ENCODE measurements around the gene PRDM16.

PRDM16 gene

DNA sequence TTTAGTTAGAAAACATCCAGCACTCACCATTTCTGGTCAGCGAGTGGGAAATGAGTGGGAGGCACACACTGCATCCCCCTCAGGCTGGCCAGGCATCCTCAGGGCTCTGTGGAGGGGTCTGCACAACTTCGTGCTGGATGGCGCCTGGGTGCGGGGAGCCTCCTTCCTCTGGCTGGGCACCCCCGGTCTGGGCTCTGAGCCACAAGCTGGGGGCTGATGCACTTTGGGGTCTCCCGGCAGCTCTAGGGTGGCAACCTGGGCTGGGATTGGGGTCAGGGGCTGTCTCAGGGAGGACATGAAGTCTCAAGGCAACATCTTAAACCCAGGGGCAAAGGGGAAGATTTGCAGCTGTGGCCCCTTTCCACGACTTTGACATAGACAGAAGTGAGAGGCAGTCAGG, 23.5 kb downstream of the PRDM16 start:
- TF ChIP-seq, protein P1, sequence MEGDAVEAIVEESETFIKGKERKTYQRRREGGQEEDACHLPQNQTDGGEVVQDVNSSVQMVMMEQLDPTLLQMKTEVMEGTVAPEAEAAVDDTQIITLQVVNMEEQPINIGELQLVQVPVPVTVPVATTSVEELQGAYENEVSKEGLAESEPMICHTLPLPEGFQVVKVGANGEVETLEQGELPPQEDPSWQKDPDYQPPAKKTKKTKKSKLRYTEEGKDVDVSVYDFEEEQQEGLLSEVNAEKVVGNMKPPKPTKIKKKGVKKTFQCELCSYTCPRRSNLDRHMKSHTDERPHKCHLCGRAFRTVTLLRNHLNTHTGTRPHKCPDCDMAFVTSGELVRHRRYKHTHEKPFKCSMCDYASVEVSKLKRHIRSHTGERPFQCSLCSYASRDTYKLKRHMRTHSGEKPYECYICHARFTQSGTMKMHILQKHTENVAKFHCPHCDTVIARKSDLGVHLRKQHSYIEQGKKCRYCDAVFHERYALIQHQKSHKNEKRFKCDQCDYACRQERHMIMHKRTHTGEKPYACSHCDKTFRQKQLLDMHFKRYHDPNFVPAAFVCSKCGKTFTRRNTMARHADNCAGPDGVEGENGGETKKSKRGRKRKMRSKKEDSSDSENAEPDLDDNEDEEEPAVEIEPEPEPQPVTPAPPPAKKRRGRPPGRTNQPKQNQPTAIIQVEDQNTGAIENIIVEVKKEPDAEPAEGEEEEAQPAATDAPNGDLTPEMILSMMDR (IDR thresholded peaks at IDR 0.05; ENCODE audit: low read length), result no peak
- TF ChIP-seq EZH2 (IDR thresholded peaks at IDR 0.05; ENCODE audit: borderline replicate concordance, low read length), result no peak
- Histone ChIP-seq H4K20me1 (ENCODE audit: insufficient read depth, low read length) (no peaks in the 10 kb centered on the region), H3K27ac (ENCODE audit: low read depth, low read length, poor library complexity, severe bottlenecking) (no peak overlapping the region), H3K4me1 (ENCODE audit: insufficient read depth, low read length, severe bottlenecking) (no peaks in the 10 kb centered on the region), H3K27me3 (ENCODE audit: insufficient read depth, low read length) (no peaks in the 10 kb centered on the region), H3K9me2 (ENCODE audit: low read depth, low read length) (no peaks in the 10 kb centered on the region), H3K9ac (ENCODE audit: low read length) (no peak overlapping the region), H2AFZ (ENCODE audit: low read length) (no peak overlapping the region), H3K9me3 (ENCODE audit: low read length) (no peaks in the 10 kb centered on the region), H3K79me2 (ENCODE audit: insufficient read depth, low read length) (no peaks in the 10 kb centered on the region), H3K4me2 (ENCODE audit: low read length) (no peak overlapping the region), H3K4me3 (ENCODE audit: low read depth, low read length, poor library complexity, severe bottlenecking) (no peak overlapping the region), H3K36me3 (ENCODE audit: insufficient read depth, low read length) (no peaks in the 10 kb centered on the region), H3F3A (ENCODE audit: insufficient read depth, low read length) (no peaks in the 10 kb centered on the region)

DNA sequence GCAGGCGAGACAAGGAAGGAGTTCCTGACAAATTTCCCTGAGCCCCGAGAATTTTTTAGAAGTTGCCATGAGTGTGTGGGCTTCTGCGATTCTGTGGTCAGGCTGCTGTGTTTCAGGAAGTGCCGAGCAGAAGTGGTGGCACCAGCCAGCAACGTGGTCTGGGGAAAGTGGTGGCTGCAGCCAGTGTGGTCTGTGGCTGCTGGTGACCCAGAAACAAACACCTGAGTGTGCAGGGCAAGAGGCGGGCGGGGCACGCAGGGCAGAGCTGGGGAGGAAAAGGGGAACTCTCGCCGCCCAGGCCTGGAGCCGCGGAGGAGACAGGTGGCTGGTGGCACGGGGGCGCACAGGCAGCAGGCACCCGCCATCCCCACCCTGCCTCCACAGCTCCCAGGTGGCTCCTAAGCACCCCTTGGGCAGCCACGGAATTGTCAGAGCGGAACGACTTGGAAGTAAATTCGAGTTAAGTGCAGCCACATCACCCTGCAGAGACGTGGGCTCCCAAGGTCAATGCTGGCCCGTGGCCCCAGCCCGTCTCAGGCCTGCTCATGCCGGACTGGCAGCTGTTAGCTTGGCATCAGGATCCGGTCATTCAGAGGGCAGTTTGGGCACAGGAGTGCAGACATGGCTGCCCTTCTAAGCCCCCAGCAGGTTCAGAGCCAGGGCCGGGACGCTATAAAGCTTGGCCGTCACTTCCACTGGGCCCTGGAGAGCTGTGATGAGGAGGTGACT, 25.1 kb downstream of the PRDM16 start:
- Histone ChIP-seq H3K4me2 (ENCODE audit: low read length) (no peak overlapping the region), H3K4me3 (ENCODE audit: low read depth, low read length, poor library complexity, severe bottlenecking) (no peak overlapping the region), H3K4me1 (ENCODE audit: insufficient read depth, low read length, severe bottlenecking) (no peaks in the 10 kb centered on the region), H3F3A (ENCODE audit: insufficient read depth, low read length) (no peaks in the 10 kb centered on the region), H3K27me3 (ENCODE audit: insufficient read depth, low read length) (no peaks in the 10 kb centered on the region), H4K20me1 (ENCODE audit: insufficient read depth, low read length) (no peaks in the 10 kb centered on the region), H3K9ac (ENCODE audit: low read length) (no peak overlapping the region), H3K9me2 (ENCODE audit: low read depth, low read length) (no peaks in the 10 kb centered on the region), H3K27ac (ENCODE audit: low read depth, low read length, poor library complexity, severe bottlenecking) (no peak overlapping the region), H3K79me2 (ENCODE audit: insufficient read depth, low read length) (no peaks in the 10 kb centered on the region), H3K9me3 (ENCODE audit: low read length) (no peaks in the 10 kb centered on the region), H2AFZ (ENCODE audit: low read length) (no peak overlapping the region), H3K36me3 (ENCODE audit: insufficient read depth, low read length) (no peaks in the 10 kb centered on the region)
- TF ChIP-seq, protein P1 (IDR thresholded peaks at IDR 0.05; ENCODE audit: low read length), result no peak

DNA sequence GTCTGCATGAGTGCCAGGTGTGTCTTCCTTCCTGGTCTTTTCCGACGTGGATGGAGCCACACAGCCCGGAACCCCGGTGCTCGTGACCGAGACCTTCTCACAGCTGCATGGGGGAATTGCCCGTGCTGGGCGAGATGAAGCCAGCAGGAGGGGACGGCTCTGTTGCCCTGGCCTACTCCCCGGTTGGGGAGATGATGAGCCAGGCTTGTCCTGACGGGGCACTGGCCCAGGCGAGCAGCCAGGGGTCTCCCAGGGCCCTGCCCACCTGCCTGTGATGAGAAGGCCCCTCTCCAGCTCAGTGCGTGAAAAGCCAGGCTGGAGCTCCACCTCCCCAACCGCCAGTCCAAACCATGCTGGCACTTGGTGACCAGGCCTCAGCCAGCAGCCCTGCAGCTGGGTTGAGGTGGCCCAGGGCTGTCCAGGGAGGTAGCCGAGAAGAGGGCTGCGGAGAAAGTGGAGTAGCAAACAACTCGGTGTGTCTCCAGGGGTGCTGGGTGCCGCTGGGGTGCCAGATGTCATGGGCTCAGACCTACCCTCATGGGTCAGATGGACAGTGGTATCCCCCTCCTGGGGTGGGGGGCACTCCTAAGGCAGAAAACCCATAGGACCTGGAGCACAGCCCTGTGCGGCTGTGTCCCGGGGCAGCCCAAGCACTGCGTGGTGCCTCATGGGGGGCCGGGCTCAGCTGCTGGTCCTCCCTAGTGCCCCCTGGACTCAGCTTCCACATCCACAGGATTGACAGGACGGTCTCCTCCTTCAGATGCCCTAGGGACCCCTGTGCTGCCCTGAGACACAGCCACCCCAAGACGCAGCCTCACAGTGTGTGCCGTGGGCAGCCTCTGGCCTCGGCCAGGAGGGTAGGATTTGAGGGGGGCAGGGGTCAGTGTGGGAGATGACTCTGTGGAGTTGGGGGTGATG, 26.1 kb downstream of the PRDM16 start:
- Histone ChIP-seq H3K9me3 (ENCODE audit: low read length) (no peaks in the 10 kb centered on the region), H3K27me3 (ENCODE audit: insufficient read depth, low read length) (no peaks in the 10 kb centered on the region), H3K79me2 (ENCODE audit: insufficient read depth, low read length) (no peaks in the 10 kb centered on the region), H3F3A (ENCODE audit: insufficient read depth, low read length) (no peaks in the 10 kb centered on the region), H3K4me2 (ENCODE audit: low read length) (no peak overlapping the region), H4K20me1 (ENCODE audit: insufficient read depth, low read length) (no peaks in the 10 kb centered on the region), H3K4me3 (ENCODE audit: low read depth, low read length, poor library complexity, severe bottlenecking) (no peak overlapping the region), H3K36me3 (ENCODE audit: insufficient read depth, low read length) (no peaks in the 10 kb centered on the region), H3K4me1 (ENCODE audit: insufficient read depth, low read length, severe bottlenecking) (no peaks in the 10 kb centered on the region), H3K9me2 (ENCODE audit: low read depth, low read length) (no peaks in the 10 kb centered on the region), H3K27ac (ENCODE audit: low read depth, low read length, poor library complexity, severe bottlenecking) (no peak overlapping the region), H3K9ac (ENCODE audit: low read length) (no peak overlapping the region), H2AFZ (ENCODE audit: low read length) (no peak overlapping the region)
- TF ChIP-seq, protein P1 (IDR thresholded peaks at IDR 0.05; ENCODE audit: low read length), result no peak
- TF ChIP-seq EZH2 (IDR thresholded peaks at IDR 0.05; ENCODE audit: borderline replicate concordance, low read length), result no peak

Data from OCI-LY1 (cell line).